ENCODE measurements around the gene GPR142. TPM values are rescaled to one million over a fixed set of nuclear protein-coding genes. Genes with fewer than 3 reads are reported as not detected.

The GPR142 gene
- total RNA-seq, 4 donors from 2014 or later = not detected

Other genes with a start within 250 kb of the GPR142 start
- 1,000 to 10,000 TPM in 1 of 4 donors, 100 to 1,000 TPM in 3; 565 to 1,273 (median 679) TPM for gene RPL38, start 163.8 kb upstream of the GPR142 start, total RNA-seq
- gene TTYH2, start 153.9 kb upstream of the GPR142 start, total RNA-seq = 10 to 100 TPM in 1 of 4 donors, 1 to 10 TPM in 3; 5.7 to 12.0 (median 8.2) TPM
- not detected for gene DNAI2, start 93.3 kb upstream of the GPR142 start, total RNA-seq
- 1 to 10 TPM in 2 of 4 donors, under 1 TPM in 2; 0.34 to 1.3 (median 1.0) TPM for gene KIF19, start 41.3 kb upstream of the GPR142 start, total RNA-seq
- not detected for gene BTBD17, start 5.6 kb upstream of the GPR142 start, total RNA-seq
- 100 to 1,000 TPM in 1 of 4 donors, 10 to 100 TPM in 3; 72.0 to 106 (median 91.5) TPM for gene GPRC5C, start 64.6 kb downstream of the GPR142 start, total RNA-seq
- gene CD300A, start 99.1 kb downstream of the GPR142 start, total RNA-seq = 1 to 10 TPM; 1.4 to 6.3 (median 2.9) TPM
- gene CD300LB, start 164.0 kb downstream of the GPR142 start, total RNA-seq = not detected
- gene CD300C, start 178.6 kb downstream of the GPR142 start, total RNA-seq = under 1 TPM; 0.31 to 0.80 (median 0.53) TPM
- gene CD300H, start 200.0 kb downstream of the GPR142 start, total RNA-seq = not detected
- not detected for gene CD300LD, start 224.8 kb downstream of the GPR142 start, total RNA-seq

Measured in suprapubic skin (tissue), 4 donors.